ENCODE data around the gene ACVRL1.
A peak's percentile ranks its signal among the peaks of the same experiment; 100 is the strongest.

DNA sequence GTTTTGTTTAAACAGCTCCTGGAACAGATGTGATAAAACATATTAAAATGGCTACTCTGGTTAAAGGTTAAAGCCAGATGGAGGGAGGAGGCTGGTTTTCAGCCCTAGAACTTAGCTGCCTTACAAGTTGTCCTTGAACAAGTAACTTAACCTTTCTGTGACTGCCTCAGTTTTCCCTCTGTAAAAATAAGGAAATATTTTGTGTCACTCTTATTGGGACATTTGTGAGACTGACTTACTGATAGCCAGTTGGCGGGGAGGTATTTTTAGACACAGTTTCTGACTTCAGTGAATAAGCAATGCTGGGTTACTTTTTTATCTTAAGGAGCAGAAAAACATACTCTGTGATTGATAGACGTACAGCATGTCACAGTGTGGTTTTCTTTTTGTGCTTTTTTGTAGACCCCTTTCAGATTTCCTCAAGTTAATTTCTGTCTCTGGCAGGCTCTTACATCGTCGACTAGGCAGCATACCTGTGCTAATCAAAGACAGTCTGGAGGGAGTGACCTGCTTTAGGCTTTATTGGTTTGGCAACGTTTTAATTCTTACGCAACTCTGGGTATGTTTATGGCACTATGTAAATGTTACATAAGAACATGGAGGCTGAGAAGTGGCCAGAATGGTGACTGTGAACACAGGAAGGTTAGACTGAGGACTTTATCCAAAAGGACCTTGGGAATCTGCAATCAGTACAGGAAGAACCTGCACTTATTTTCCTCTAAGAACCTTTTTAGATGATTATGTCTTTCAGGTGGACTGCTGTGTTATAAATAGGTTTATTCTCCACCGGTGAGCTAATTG is 47.5 kb downstream of the ACVRL1 start:
- TF ChIP-seq YY1 (IDR thresholded peaks at IDR 0.05; ENCODE audit: low read depth): no peak
- TF ChIP-seq RAD21 (IDR thresholded peaks at IDR 0.05; ENCODE audit: low read depth): no peak
- TF ChIP-seq EP300 (IDR thresholded peaks at IDR 0.05; ENCODE audit: borderline replicate concordance): no peak
- TF ChIP-seq, protein P1, sequence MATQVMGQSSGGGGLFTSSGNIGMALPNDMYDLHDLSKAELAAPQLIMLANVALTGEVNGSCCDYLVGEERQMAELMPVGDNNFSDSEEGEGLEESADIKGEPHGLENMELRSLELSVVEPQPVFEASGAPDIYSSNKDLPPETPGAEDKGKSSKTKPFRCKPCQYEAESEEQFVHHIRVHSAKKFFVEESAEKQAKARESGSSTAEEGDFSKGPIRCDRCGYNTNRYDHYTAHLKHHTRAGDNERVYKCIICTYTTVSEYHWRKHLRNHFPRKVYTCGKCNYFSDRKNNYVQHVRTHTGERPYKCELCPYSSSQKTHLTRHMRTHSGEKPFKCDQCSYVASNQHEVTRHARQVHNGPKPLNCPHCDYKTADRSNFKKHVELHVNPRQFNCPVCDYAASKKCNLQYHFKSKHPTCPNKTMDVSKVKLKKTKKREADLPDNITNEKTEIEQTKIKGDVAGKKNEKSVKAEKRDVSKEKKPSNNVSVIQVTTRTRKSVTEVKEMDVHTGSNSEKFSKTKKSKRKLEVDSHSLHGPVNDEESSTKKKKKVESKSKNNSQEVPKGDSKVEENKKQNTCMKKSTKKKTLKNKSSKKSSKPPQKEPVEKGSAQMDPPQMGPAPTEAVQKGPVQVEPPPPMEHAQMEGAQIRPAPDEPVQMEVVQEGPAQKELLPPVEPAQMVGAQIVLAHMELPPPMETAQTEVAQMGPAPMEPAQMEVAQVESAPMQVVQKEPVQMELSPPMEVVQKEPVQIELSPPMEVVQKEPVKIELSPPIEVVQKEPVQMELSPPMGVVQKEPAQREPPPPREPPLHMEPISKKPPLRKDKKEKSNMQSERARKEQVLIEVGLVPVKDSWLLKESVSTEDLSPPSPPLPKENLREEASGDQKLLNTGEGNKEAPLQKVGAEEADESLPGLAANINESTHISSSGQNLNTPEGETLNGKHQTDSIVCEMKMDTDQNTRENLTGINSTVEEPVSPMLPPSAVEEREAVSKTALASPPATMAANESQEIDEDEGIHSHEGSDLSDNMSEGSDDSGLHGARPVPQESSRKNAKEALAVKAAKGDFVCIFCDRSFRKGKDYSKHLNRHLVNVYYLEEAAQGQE (IDR thresholded peaks at IDR 0.05; ENCODE audit: low read depth): no peak
- TF ChIP-seq, protein P2, sequence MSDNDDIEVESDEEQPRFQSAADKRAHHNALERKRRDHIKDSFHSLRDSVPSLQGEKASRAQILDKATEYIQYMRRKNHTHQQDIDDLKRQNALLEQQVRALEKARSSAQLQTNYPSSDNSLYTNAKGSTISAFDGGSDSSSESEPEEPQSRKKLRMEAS (IDR thresholded peaks at IDR 0.05): no peak
- peak; percentile 96 for TF ChIP-seq CEBPB (IDR thresholded peaks at IDR 0.05)
- TF ChIP-seq CREB1 (IDR thresholded peaks at IDR 0.05; ENCODE audit: low read depth): no peak

Measured in Ishikawa (cell line).